GM19025 (cell line): Measurements from ENCODE around the gene CHCHD6.

Source experiments
- ATAC-seq: cut with Tn5 transposase; IDR thresholded peaks from one replicate; pipeline ENCODE4 v1.9.1; 2021; ENCODE audit warnings: mild to moderate bottlenecking, low read depth, moderate library complexity; ENCODE audit not compliant: unreplicated experiment

CHCHD6 gene

GRCh38 chr3:126913524-126913923 lies 209.5 kb downstream of the CHCHD6 start:
- no peak for ATAC-seq

- ATAC-seq, result no peak
Observed at GRCh38 chr3:126914226-126914625, 210.2 kb downstream of the CHCHD6 start.

- no peak for ATAC-seq
Observed at GRCh38 chr3:126915015-126915414, 211.0 kb downstream of the CHCHD6 start.

GRCh38 chr3:126916546-126916945 lies 212.5 kb downstream of the CHCHD6 start:
- ATAC-seq, result no peak

GRCh38 chr3:126917232-126917804 lies 213.3 kb downstream of the CHCHD6 start:
- no peak for ATAC-seq

GRCh38 chr3:126918355-126918821 lies 214.3 kb downstream of the CHCHD6 start:
- ATAC-seq, result no peak

GRCh38 chr3:126921085-126921824 lies 217.2 kb downstream of the CHCHD6 start:
- ATAC-seq, result no peak

GRCh38 chr3:126922466-126922865 lies 218.4 kb downstream of the CHCHD6 start:
- no peak for ATAC-seq

GRCh38 chr3:126923423-126923822 lies 219.4 kb downstream of the CHCHD6 start:
- no peak for ATAC-seq

- ATAC-seq, result no peak
Observed at GRCh38 chr3:126923895-126924294, 219.9 kb downstream of the CHCHD6 start.

- no peak for ATAC-seq
Observed at GRCh38 chr3:126924458-126924857, 220.4 kb downstream of the CHCHD6 start.

- no peak for ATAC-seq
Observed at GRCh38 chr3:126925411-126926171, 221.6 kb downstream of the CHCHD6 start.

- ATAC-seq, result no peak
Observed at GRCh38 chr3:126926684-126927400, 222.8 kb downstream of the CHCHD6 start.

GRCh38 chr3:126927401-126927750 lies 223.3 kb downstream of the CHCHD6 start:
- no peak for ATAC-seq

GRCh38 chr3:126927846-126928245 lies 223.8 kb downstream of the CHCHD6 start:
- no peak for ATAC-seq

GRCh38 chr3:126928921-126929474 lies 225.0 kb downstream of the CHCHD6 start:
- ATAC-seq, result no peak

GRCh38 chr3:126930936-126931600 lies 227.0 kb downstream of the CHCHD6 start:
- ATAC-seq, result no peak

GRCh38 chr3:126931806-126932187 lies 227.8 kb downstream of the CHCHD6 start:
- ATAC-seq, result no peak

- no peak for ATAC-seq
Observed at GRCh38 chr3:126932188-126932931, 228.3 kb downstream of the CHCHD6 start.
